GM19023 (cell line): Measurements from ENCODE around the gene GPBP1L1.
"Not testable (repeated sequence)": the region's sequence is repeated elsewhere in the genome, so short reads cannot be mapped to it uniquely, and the experiment has no call there.

Experiments used
- ATAC-seq: cut with Tn5 transposase; IDR thresholded peaks from one replicate; pipeline ENCODE4 v1.9.1; 2021; ENCODE audit warnings: mild to moderate bottlenecking, moderate library complexity; ENCODE audit not compliant: unreplicated experiment

GPBP1L1 gene

DNA sequence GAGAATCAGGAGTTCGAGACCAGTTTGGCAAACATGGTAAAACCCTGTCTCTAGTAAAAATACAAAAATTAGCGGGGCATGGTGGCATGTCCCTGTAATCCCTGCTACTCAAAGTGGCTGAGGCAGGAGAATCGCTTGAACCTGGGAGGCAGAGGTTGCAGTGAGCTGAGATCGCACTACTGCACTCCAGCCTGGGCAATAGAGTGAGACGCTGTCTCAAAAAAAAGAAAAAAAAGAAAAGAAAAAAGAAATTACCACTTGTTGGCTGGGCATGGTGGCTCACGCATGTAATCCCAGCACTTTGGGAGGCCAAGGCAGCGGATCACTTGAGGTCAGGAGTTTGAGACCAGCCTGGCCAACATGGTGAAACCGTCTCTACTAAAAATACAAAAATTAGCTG, 89.6 kb downstream of the GPBP1L1 start:
- ATAC-seq: not testable (repeated sequence)

DNA sequence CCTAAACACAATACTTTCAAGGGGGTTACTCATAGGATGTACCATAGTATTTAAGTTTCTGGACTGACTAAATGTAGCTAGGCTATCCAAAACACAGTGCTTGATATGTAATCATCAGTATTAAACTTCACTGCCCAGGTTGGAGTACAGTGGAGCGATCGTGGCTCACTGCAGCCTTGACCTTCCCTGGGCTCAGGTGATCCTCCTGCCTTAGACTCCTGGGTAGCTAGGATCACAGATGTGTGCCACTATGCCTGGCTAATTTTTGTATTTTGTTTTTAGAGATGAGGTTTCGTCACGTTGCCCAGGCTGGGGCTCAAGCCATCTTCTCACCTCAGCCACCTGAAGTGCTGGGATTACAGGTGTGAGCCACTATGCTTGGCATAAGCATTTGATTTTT, 91.9 kb downstream of the GPBP1L1 start:
- no peak for ATAC-seq

DNA sequence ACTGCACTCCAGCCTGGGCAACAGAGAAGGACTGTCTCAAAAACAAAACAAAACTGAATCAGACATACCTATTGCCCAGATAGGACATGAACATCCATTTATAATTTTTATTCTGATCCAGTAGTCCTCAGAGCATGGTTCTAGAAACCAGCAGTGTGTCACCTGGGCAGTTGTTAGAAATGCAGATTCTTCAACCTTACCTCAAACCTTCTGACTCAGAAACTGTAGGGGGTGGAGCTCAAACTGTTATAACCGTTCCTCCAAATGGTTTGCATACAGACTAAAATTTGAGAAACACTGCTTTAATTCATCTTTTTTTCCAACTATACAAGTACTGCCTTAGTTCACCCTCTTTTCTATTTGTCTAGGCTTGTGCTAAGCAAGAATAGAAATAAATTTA, 96.5 kb downstream of the GPBP1L1 start:
- no peak for ATAC-seq

DNA sequence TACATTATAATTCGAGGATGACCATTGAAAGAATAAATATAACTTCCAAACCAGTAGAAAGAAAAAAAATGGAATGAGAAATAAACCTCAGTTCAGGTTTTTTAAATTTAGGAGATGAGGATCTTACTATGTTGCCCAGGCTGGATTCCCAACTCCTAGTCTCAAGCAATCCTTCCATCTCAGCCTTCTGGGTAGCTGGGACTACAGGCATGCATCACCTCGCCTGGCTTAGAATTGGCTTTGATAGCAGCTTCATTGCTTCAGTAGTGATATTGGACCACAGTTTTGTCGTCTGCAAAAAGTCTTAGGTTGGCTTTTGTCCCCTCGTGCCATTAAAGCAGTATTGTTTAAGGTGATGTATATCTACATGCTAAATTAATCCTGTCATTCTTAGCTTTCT, 99.6 kb downstream of the GPBP1L1 start:
- no peak for ATAC-seq

DNA sequence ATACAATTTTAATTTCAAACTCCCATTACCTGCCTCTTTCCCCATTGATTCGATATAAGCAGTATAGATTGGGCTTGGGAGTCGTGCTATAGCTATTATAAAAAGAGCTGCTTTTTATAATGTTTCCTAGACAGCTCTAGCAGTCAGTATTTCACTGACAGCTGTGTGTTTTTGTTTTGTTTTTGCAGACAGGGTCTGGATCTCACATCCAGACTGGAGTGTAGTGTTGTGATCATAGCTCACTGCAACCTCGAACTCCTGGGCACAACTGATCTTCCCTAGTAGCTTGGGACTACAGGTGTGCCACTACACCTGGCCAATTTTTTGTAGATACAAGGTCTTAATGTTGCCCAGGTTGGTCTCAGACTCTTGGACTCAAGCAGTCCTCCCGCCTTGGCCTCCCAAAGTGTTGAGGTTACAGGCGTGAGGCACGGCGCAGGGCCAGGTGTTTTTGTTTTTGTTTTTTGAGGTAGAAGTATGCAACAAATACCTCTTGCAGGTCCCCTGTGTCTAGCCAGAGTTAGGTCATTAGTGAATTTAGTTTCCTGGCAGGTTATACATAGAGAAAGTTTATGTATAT, 100.7 kb downstream of the GPBP1L1 start:
- no peak for ATAC-seq

DNA sequence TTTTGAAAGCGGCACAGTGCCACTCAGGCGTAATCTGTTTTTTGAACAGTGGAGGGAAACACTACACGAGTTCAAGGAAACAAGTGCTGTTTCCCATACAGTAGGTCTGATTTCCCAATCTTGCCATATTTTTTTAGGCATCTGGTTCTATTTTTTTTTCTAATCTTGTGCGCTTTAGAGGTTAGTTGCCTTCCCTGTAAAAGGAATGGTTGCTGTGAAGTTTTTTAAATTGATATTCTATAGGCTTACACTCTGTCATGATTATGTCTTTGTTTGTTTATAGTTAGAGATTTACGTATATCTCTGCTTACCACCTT, 101.3 kb downstream of the GPBP1L1 start:
- ATAC-seq: no peak

DNA sequence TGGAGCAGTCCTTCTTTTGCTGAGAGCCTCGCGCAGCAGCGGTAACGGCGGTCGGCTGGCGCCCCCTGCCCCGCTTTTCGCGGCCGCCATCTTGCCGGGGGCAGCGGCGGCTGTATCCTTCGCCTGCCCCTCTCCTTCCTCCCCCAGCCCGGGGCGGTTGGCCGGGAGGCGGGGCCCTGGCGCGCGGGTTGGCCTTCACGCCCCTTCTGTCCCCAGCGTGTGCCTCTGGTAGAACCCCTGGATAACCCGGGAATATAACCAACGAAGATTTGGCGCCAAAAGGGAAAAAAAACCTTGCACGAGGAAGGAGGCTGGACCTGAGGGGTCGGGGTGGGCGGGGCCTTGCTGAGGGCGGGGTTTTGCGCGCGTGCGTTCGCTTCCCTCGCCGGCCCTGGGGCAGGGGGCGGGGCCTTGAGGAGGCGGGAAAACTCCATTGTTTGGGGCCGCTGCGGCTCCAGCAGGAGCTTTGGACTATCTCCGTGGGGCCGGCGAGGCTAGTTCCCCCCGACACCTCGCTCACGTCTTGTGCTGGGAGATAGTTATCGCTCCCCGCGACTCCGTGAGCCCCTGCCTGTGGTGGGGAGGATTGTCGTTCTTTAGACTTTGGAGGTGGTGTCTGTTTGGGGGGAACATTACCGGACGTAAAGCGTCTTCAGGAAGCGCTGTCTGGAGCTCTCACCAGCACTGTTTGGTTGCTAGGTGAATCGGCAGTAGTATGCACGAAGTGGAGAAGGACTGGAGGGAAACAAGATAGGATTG, 101.8 kb downstream of the GPBP1L1 start:
- peak; percentile 39 for ATAC-seq

DNA sequence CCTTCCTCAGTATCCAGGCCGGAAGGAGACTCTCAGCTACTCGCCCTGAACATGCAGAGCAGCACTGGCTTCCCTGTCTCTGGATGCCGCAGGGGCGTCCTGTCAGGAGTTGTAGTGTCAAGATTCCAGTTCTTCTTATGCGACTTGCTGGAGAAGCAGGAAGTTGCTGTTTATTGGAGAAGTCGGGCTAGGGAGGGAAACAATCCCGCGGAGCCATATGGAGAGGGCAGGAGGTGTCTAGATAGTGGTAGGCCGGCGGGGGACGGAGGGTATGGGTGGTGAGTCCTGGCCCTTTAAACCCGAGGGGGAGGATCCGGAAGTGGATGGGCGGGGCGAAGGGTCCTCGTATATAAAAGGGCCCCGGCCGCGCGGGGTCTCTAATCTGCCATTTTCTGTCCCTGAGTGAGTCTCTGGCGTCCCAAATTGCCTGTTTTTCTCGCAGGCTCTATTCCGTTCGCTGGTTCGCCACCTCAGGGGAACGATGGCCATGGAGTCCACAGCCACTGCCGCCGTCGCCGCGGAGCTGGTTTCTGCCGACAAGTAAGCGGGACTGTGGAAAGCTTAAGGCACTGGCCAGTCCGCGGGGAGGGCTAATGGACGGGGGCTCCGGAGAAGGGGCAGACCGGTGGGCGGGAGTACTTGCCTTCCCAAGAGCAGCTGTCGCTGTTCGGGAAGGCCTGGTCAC, 102.5 kb downstream of the GPBP1L1 start, which contains the start of gene NASP:
TSS of gene NASP (plus strand) at position 376 of the 685 bp plus-strand sequence. CDS start at position 482, 106 bp downstream.
- peak; percentile 59 for ATAC-seq

DNA sequence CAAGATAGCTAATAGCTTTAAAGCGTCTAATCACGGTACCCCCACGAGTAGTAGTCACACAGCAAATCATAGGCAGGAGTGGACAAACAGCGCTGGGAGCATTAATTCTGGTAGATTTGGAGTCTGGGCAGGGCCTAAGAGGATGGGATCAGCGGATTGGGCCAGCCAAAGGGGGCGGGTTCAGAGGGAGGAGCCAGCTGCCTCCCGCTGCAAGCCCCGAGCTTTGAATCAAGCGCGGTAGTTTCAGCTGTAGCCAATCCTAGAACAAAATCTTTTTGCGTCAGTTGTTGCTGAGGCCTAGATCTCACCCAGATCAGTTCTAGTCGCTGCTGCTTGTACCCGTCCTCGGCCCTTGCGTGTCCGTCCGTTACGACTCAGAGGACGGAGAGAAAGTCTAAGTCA, 103.1 kb downstream of the GPBP1L1 start:
- ATAC-seq: peak; percentile 78
